HG02642 (cell line): ENCODE measurements around the gene RAD51D.

Source experiments
- ATAC-seq: cut with Tn5 transposase; IDR thresholded peaks from one replicate; pipeline ENCODE4 v1.9.1; 2021; ENCODE audit warnings: mild to moderate bottlenecking; ENCODE audit not compliant: unreplicated experiment, poor library complexity

RAD51D gene

GRCh38 chr17:35044181-35044580 lies 75.5 kb downstream of the RAD51D start:
- ATAC-seq: no peak
